ENCODE measurements around the gene TBCE.

Gene TBCE

GRCh38 chr1:235401251-235401650 is 34.0 kb downstream of the TBCE start:
- H3K4me1 ChIP-seq (ENCODE audit: low read length), result no peaks in the 10 kb centered on the region
- no peak for DNase-seq
- H3F3A ChIP-seq (ENCODE audit: insufficient read depth, low read length), result no peaks in the 10 kb centered on the region
- H4K20me1 ChIP-seq (ENCODE audit: insufficient read depth, low read length), result no peaks in the 10 kb centered on the region
- H3K9ac ChIP-seq (ENCODE audit: low read length), result no peak overlapping the region
- H3K4me2 ChIP-seq (ENCODE audit: low read depth, low read length), result no peak overlapping the region
- peaks cover 42% of the 10 kb centered on the region for H3K79me2 ChIP-seq (ENCODE audit: low read length)
- H3K36me3 ChIP-seq (replicated peaks; ENCODE audit: insufficient read depth, low read length), result no peaks in the 10 kb centered on the region
- H2AFZ ChIP-seq (ENCODE audit: low read length), result no peak overlapping the region
- TF ChIP-seq, protein P1, sequence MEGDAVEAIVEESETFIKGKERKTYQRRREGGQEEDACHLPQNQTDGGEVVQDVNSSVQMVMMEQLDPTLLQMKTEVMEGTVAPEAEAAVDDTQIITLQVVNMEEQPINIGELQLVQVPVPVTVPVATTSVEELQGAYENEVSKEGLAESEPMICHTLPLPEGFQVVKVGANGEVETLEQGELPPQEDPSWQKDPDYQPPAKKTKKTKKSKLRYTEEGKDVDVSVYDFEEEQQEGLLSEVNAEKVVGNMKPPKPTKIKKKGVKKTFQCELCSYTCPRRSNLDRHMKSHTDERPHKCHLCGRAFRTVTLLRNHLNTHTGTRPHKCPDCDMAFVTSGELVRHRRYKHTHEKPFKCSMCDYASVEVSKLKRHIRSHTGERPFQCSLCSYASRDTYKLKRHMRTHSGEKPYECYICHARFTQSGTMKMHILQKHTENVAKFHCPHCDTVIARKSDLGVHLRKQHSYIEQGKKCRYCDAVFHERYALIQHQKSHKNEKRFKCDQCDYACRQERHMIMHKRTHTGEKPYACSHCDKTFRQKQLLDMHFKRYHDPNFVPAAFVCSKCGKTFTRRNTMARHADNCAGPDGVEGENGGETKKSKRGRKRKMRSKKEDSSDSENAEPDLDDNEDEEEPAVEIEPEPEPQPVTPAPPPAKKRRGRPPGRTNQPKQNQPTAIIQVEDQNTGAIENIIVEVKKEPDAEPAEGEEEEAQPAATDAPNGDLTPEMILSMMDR (IDR thresholded peaks at IDR 0.05; ENCODE audit: low read length), result no peak
- TF ChIP-seq EZH2phosphoT487 (IDR thresholded peaks at IDR 0.05; ENCODE audit: low read length) (no peak), EZH2 (optimal IDR thresholded peaks at IDR 0.05; ENCODE audit: low read depth, low read length) (no peak)
- H3K9me2 ChIP-seq (replicated peaks; ENCODE audit: insufficient read depth, low read length), result no peaks in the 10 kb centered on the region
- H3K27me3 ChIP-seq (replicated peaks; ENCODE audit: insufficient read depth, low read length), result no peaks in the 10 kb centered on the region
- no peaks in the 10 kb centered on the region for H3K9me3 ChIP-seq (replicated peaks; ENCODE audit: insufficient read depth, low read length)
- no peak overlapping the region for H3K27ac ChIP-seq (ENCODE audit: low read length)
- no peak overlapping the region for H3K4me3 ChIP-seq (ENCODE audit: low read length)

GRCh38 chr1:235402457-235403200 is 35.4 kb downstream of the TBCE start:
- no peak for DNase-seq
- H3K4me2 ChIP-seq (ENCODE audit: low read depth, low read length), result no peak overlapping the region
- H3K9ac ChIP-seq (ENCODE audit: low read length), result no peak overlapping the region
- no peaks in the 10 kb centered on the region for H3K36me3 ChIP-seq (replicated peaks; ENCODE audit: insufficient read depth, low read length)
- H3K4me1 ChIP-seq (ENCODE audit: low read length), result no peaks in the 10 kb centered on the region
- H4K20me1 ChIP-seq (ENCODE audit: insufficient read depth, low read length), result no peaks in the 10 kb centered on the region
- H3K27ac ChIP-seq (ENCODE audit: low read length), result no peak overlapping the region
- no peak overlapping the region for H2AFZ ChIP-seq (ENCODE audit: low read length)
- TF ChIP-seq EZH2 (optimal IDR thresholded peaks at IDR 0.05; ENCODE audit: low read depth, low read length), result no peak
- TF ChIP-seq EZH2phosphoT487 (IDR thresholded peaks at IDR 0.05; ENCODE audit: low read length), result no peak
- TF ChIP-seq, protein P1 (IDR thresholded peaks at IDR 0.05; ENCODE audit: low read length), result no peak
- no peaks in the 10 kb centered on the region for H3K27me3 ChIP-seq (replicated peaks; ENCODE audit: insufficient read depth, low read length)
- peaks cover 39% of the 10 kb centered on the region for H3K79me2 ChIP-seq (ENCODE audit: low read length)
- H3K9me2 ChIP-seq (replicated peaks; ENCODE audit: insufficient read depth, low read length), result no peaks in the 10 kb centered on the region
- H3K4me3 ChIP-seq (ENCODE audit: low read length), result no peak overlapping the region
- H3K9me3 ChIP-seq (replicated peaks; ENCODE audit: insufficient read depth, low read length), result no peaks in the 10 kb centered on the region
- H3F3A ChIP-seq (ENCODE audit: insufficient read depth, low read length), result no peaks in the 10 kb centered on the region

DNA sequence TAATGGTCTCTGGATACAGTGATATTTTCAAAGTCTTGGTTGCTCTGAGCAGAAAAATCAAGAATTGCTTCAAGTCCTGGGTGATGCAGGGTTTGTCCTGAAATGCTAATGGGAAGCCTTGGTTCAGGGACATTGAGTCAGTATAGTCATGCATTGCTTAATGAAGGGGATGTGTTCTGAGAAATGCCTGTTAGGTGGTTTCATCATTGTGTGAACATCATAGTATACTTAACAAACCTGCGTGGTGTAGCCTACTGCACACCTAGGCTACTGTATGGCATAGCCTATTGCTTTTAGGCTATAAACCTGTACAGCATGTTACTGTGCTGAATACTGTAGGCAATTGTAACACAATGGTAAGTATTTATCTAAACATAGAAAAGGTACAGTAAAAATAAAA is 36.4 kb downstream of the TBCE start:
- Histone ChIP-seq H4K20me1 (ENCODE audit: insufficient read depth, low read length) (no peaks in the 10 kb centered on the region), H2AFZ (ENCODE audit: low read length) (no peak overlapping the region), H3F3A (ENCODE audit: insufficient read depth, low read length) (no peaks in the 10 kb centered on the region), H3K4me3 (ENCODE audit: low read length) (no peak overlapping the region), H3K4me2 (ENCODE audit: low read depth, low read length) (no peak overlapping the region), H3K9me2 (replicated peaks; ENCODE audit: insufficient read depth, low read length) (no peaks in the 10 kb centered on the region), H3K79me2 (ENCODE audit: low read length) (peaks cover 35% of the 10 kb centered on the region), H3K27ac (ENCODE audit: low read length) (no peak overlapping the region), H3K36me3 (replicated peaks; ENCODE audit: insufficient read depth, low read length) (no peaks in the 10 kb centered on the region), H3K9ac (ENCODE audit: low read length) (no peak overlapping the region), H3K4me1 (ENCODE audit: low read length) (no peaks in the 10 kb centered on the region), H3K9me3 (replicated peaks; ENCODE audit: insufficient read depth, low read length) (no peaks in the 10 kb centered on the region), H3K27me3 (replicated peaks; ENCODE audit: insufficient read depth, low read length) (no peaks in the 10 kb centered on the region)
- DNase-seq, result no peak
- TF ChIP-seq, protein P1 (IDR thresholded peaks at IDR 0.05; ENCODE audit: low read length), result no peak
- TF ChIP-seq EZH2phosphoT487 (IDR thresholded peaks at IDR 0.05; ENCODE audit: low read length) (no peak), EZH2 (optimal IDR thresholded peaks at IDR 0.05; ENCODE audit: low read depth, low read length) (no peak)
